Transverse colon (tissue), 4 donors: ENCODE measurements around the gene NKAIN2.

Source experiments
- CTCF ChIP-seq, 5 experiments: fragments of 200-600 bp in 3 of 5; fragments of 450-650 bp in 2 of 5; sonication (generic) in 3 of 5; IDR thresholded peaks; 1 replicate in 2 of 5; 2 replicates in 3 of 5; pipeline ENCODE4 v1.5.1; 2016 to 2017; ENCODE audit warnings: antibody characterized with exemption in 5 of 5, inconsistent platforms in 3 of 5, mild to moderate bottlenecking in 2 of 5, moderate library complexity in 1 of 5
- EP300 ChIP-seq: sonication (generic); formaldehyde crosslinking; IDR thresholded peaks from one replicate; pipeline ENCODE4 v1.6.1; 2017; ENCODE audit warnings: antibody characterized with exemption, low read depth
- POLR2A ChIP-seq: fragments of 450-650 bp; IDR thresholded peaks from one replicate; pipeline ENCODE4 v1.6.1; 2016; ENCODE audit warnings: antibody characterized with exemption, mild to moderate bottlenecking, moderate library complexity
- POLR2AphosphoS5 ChIP-seq, 3 donors: sonication (generic); formaldehyde crosslinking; IDR thresholded peaks; one replicate each; pipeline ENCODE4 v1.6.1; 2016; ENCODE audit warnings: antibody characterized with exemption in 3 of 3

GRCh38 chr6:124462750-124463149 lies 659.1 kb downstream of the NKAIN2 start:
- TF ChIP-seq CTCF (IDR thresholded peaks at IDR 0.05) (no peak), POLR2AphosphoS5 (IDR thresholded peaks at IDR 0.05) (no peak), POLR2A (no peak), EP300 (no peak)
